Heart left ventricle (tissue), 16 donors: ENCODE measurements around the gene NAGA. TPM values are rescaled to one million over a fixed set of nuclear protein-coding genes. Genes with fewer than 3 reads are reported as not detected.

ENCODE experiments used
- ATAC-seq, 4 donors: fragments of 200-7000 bp; cut with Tn5 transposase; one replicate each; pipeline ENCODE4 v1.9.1; 2020 to 2022; ENCODE audit warnings: moderate library complexity in 4 of 4, mild to moderate bottlenecking in 3 of 4, moderate number of reproducible peaks in 1 of 4
- DNase-seq, 5 donors: peaks; one replicate each; pipeline ENCODE4 v3.0.0-alpha.2; 2020
- H3K27ac ChIP-seq, 12 donors: fragments of 200-600 bp; sonication (generic) in 4 of 12; one replicate each; pipeline versions ENCODE4 v1.5.0 to v1.8.0; 2016 to 2022; ENCODE audit warnings: mild to moderate bottlenecking in 2 of 12
- H3K27me3 ChIP-seq, 9 donors: fragments of 200-600 bp; sonication (generic) in 2 of 9; one replicate each; pipeline versions ENCODE4 v1.5.1 to v1.8.0; 2016 to 2022; ENCODE audit warnings: mild to moderate bottlenecking in 3 of 9
- H3K36me3 ChIP-seq, 9 donors: fragments of 200-600 bp; sonication (generic) in 2 of 9; one replicate each; pipeline versions ENCODE4 v1.5.0 to v1.8.0; 2018 to 2022; ENCODE audit warnings: mild to moderate bottlenecking in 2 of 9
- H3K4me1 ChIP-seq, 12 donors: fragments of 200-600 bp; sonication (generic) in 4 of 12; one replicate each; pipeline versions ENCODE4 v1.5.0 to v1.8.0; 2016 to 2022; ENCODE audit warnings: mild to moderate bottlenecking in 3 of 12
- H3K4me3 ChIP-seq, 12 donors: fragments of 200-600 bp; sonication (generic) in 4 of 12; one replicate each; pipeline versions ENCODE4 v1.5.0 to v1.8.0; 2017 to 2022; ENCODE audit warnings: mild to moderate bottlenecking in 9 of 12, moderate library complexity in 4 of 12
- H3K9me3 ChIP-seq, 12 donors: fragments of 200-600 bp; sonication (generic) in 4 of 12; one replicate each; pipeline versions ENCODE4 v1.5.0 to v1.8.0; 2016 to 2022; ENCODE audit warnings: mild to moderate bottlenecking in 1 of 12
- POLR2A ChIP-seq, 2 donors: fragments of 450-650 bp; IDR thresholded peaks; one replicate each; pipeline ENCODE4 v1.6.1; 2017; ENCODE audit warnings: antibody characterized with exemption in 2 of 2, mild to moderate bottlenecking in 2 of 2, moderate library complexity in 2 of 2
- WGBS, 4 donors: extraction: QIAGEN DNeasy Blood & Tissue Kit in 2 of 4; methylation state at CpG; one replicate each; pipeline versions ENCODE4 v1.1.5 to v1.1.7; 2013 to 2018; 5-methylcytosine and 5-hydroxymethylcytosine counted together
- intact Hi-C, 10 donors: fragments of 100-400 bp; cut with DNase I; formaldehyde crosslinking; loops; one replicate each; pipeline versions ENCODE4 v1.11.1 to v1.14.2; 2022
- polyA plus RNA-seq, 2 donors: library from polyadenylated mRNA; stranded (reverse); fragments of 200-250 nt; gene quantifications; one replicate each; pipeline ENCODE4 v1.2.3, GENCODE V29; 2013
- total RNA-seq, 9 donors: library from RNA; depleted of rRNA in 2 of 9; stranded (reverse); fragments of >200 nt in 2 of 9; fragmentation: NEBNext Ultra II Directional in 3 of 9; extraction: Animal tissue kit (Norgen Biotek cat#: 25700) in 3 of 9; gene quantifications; one replicate each; pipeline versions ENCODE4 v1.1.0 to v1.2.4, GENCODE V29; 2016 to 2023
- TF ChIP-seq, protein P1 (sequence below), 12 donors: fragments of 200-600 bp; sonication (generic) in 4 of 12; IDR thresholded peaks; one replicate each; pipeline versions ENCODE4 v1.5.0 to v1.8.0; 2018 to 2022; ENCODE audit warnings: antibody characterized with exemption in 12 of 12, mild to moderate bottlenecking in 5 of 12
- donor health status: ischemic (EF 13 %, LVEDD 7.1; RV severe dilation, severe dysfunction).
- donor health status: healthy with polysubstance abuse.
- donor health status: DM: no; HTN: yes; CAD: no.
- donor health status: DM: no; HTN: no; CAD: no.
- donor health status: ischemic (EF 25% LVEDD 6.9; RV normal size, moderate dysfunction).
- donor health status: ischemic (EF 25% LVEDD 5.7; RV mildly dilated, moderate dysfunction).
- donor health status: healthy.
- donor health status: DM: yes; HTN: yes; CAD: no.
- donor health status: ischemic (EF 35%, LVEDD 5.7; RV mildly dilated, moderate dysfunction).
- donor health status: nonischemic (EF 11% LVEDD 7.7; RV severe dilation, severe dysfunction).
- donor health status: DM: yes; HTN: yes; CAD: no.
- donor health status: PGD.
- donor health status: ischemic (EF 29% LVEDD 5.4; RV normal size, mild dysfunction).
- donor health status: nonischemic (EF 23%, LVEDD 6.1; RV moderate dilation, normal function).

The NAGA gene
- total and polyA plus RNA-seq, 11 donors: 5.2 to 48.3 (median 13.8) TPM

DNA sequence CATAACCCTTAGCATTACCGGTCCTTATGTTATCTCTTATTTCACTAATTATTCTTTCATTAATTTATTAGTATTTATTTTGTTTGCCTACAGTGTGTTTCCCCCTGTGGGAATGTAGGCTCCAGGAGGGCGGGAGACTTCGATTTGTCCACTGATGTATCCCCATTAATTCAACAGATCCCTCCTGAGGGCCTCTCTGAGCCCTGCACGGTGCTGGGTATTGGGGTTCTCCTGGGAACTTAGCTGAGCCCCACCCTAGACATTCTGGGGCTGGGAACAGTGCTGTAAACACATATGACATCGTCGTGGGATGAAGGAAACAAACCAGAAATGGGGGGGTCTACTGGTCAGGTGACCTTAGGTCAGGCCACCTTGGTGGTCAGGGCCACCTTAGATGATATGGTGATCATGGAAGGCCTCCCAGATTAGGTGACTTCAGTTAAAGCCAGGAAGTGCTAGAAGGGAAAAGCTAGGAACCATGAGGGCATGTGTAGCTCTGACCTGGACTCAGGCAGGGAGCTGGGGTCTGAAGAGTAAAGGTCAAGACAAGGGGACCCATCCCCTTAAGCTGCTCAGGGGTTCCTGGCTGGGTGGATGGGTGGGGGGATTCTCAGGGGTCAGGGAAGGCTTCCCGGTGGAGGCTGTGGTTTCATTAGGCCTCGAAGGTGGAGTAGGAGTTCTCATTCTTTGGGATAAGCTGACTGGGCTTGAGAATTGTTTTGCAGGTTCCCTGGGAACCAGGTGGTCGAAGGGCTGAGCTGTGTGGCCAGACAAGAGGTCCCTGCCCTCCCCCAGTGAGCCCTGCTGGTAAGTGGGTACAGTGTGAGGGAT lies 4.4 kb upstream of the NAGA start:
- intact Hi-C loops: loop anchor here in 2 of 10 donors (10.0 kb wide), 3 partner anchors 200 to 390 kb away; partner anchors contain the start of genes SNU13 (in 1 of the 2), SREBF2 (in 1 of the 2) and TCF20 (in 1 of the 2)
- no peak for ATAC-seq
- peaks cover 5 to 62% (median 38%) of the 10 kb centered on the region in 12 donors for H3K4me1 ChIP-seq

DNA sequence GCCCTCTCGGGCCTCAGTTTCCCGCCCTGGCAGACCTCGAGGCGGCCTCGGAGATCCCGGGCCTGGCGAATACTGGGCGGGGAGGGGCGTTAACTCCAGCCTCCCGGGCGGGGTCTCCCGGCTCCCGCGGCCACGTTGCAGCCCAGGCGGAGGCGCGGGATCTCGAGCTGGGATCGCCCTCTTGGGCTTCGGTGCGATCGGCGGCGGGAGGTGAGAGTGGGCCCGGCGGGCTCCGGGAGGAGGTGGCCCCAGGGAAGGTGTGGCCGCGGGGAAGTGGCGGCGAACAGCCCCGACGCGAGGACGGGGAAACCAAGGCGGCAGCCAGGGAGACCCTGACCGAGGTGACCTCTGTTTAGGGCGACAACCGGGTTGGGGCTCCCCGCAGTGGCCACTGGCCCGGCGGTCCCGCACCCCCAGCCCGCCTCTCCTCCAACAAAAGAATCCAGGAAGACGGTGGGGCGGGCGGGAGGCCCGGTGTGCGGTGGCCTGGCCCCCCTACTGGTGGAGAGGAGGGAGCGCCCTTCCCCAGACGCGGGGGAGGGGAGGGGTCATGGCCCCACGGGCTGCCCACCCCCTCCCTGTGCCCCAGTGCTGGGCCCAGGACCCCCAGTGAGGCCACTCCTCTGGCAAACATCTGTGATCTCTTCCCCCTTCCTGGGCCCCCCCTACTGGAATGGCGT lies 3.7 kb upstream of the NAGA start, which contains the start of gene PHETA2:
TSS of gene PHETA2 (plus strand) at position 117 of the 680 bp plus-strand sequence. CDS start 3,046 bp downstream, outside the sequence.
- Histone ChIP-seq H3K4me1 (peaks cover 5 to 68% (median 46%) of the 10 kb centered on the region in 12 donors), H3K9me3 (no peaks in the 10 kb centered on the region), H3K36me3 (peaks cover 0 to 25% (median 8%) of the 10 kb centered on the region in 9 donors), H3K4me3 (peak within 1 kb of the TSS; percentile 56 to 84 (median 78)), H3K27me3 (no peaks in the 10 kb centered on the region), H3K27ac (peak within 1 kb of the TSS; percentile 80 to 95 (median 89))
- TF ChIP-seq, protein P1, sequence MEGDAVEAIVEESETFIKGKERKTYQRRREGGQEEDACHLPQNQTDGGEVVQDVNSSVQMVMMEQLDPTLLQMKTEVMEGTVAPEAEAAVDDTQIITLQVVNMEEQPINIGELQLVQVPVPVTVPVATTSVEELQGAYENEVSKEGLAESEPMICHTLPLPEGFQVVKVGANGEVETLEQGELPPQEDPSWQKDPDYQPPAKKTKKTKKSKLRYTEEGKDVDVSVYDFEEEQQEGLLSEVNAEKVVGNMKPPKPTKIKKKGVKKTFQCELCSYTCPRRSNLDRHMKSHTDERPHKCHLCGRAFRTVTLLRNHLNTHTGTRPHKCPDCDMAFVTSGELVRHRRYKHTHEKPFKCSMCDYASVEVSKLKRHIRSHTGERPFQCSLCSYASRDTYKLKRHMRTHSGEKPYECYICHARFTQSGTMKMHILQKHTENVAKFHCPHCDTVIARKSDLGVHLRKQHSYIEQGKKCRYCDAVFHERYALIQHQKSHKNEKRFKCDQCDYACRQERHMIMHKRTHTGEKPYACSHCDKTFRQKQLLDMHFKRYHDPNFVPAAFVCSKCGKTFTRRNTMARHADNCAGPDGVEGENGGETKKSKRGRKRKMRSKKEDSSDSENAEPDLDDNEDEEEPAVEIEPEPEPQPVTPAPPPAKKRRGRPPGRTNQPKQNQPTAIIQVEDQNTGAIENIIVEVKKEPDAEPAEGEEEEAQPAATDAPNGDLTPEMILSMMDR (IDR thresholded peaks at IDR 0.05): peak in 10 of 12 donors; percentile 24 to 50 (median 36)
- TF ChIP-seq POLR2A (IDR thresholded peaks at IDR 0.05): peak in 1 of 2 donors; percentile 32
- intact Hi-C loops: loop anchor here in 2 of 10 donors (10.0 kb wide), 3 partner anchors 201 to 389 kb away; partner anchors contain the start of genes SNU13 (in 1 of the 2), SREBF2 (in 1 of the 2) and TCF20 (in 1 of the 2)
- 2 to 6% (median 4%) methylated on average over 25 to 55 of the region's 55 CpGs for WGBS, 4 donors
- ATAC-seq (peak in 1 of 4 donors; percentile 2), DNase-seq (peak; percentile 52 to 82 (median 64))

More for the DNA sequence above, 4.4 kb upstream of the NAGA start:
- H3K27me3 ChIP-seq: no peaks in the 10 kb centered on the region
- peak overlapping the region; percentile 56 to 84 (median 78) for H3K4me3 ChIP-seq
- WGBS, 4 donors: 70 to 72% (median 71%) methylated on average over 9 of the region's 9 CpGs
- TF ChIP-seq, protein P1 (IDR thresholded peaks at IDR 0.05): no peak
- TF ChIP-seq POLR2A (IDR thresholded peaks at IDR 0.05): no peak
- H3K9me3 ChIP-seq: no peaks in the 10 kb centered on the region
- H3K36me3 ChIP-seq: peaks cover 0 to 25% (median 8%) of the 10 kb centered on the region in 9 donors
- peak overlapping the region; percentile 80 to 95 (median 89) for H3K27ac ChIP-seq
- no peak for DNase-seq

DNA sequence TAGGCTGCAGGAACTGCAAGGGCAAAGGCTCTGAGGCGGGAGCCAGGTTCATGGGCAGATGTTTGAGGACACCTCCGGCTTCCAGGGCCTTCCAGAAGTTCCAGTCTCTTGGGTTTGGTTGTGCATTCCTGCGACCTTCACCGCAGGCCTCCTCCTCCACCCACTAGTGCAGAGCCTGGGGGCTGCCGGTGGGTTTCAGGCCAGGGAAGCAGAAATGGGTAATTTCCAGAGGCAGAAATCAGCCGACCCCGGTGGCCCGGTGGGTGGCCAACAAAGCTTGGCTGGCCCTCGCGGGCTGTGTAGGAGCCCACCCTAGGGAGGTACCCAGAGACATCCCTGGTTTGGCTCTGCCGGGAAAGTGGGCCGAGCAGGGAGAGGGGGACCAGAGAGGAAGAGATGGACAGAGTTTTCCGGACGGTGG lies 3.0 kb upstream of the NAGA start:
- Histone ChIP-seq H3K36me3 (peaks cover 0 to 29% (median 8%) of the 10 kb centered on the region in 9 donors), H3K4me3 (peak overlapping the region in 11 of 12 donors; percentile 56 to 84 (median 78)), H3K27me3 (no peaks in the 10 kb centered on the region), H3K27ac (peak overlapping the region in 11 of 12 donors; percentile 83 to 95 (median 89)), H3K9me3 (no peaks in the 10 kb centered on the region), H3K4me1 (peaks cover 5 to 66% (median 42%) of the 10 kb centered on the region in 12 donors)
- DNase-seq (no peak), ATAC-seq (no peak)
- no peak for TF ChIP-seq POLR2A (IDR thresholded peaks at IDR 0.05)
- TF ChIP-seq, protein P1 (IDR thresholded peaks at IDR 0.05): no peak
- 61 to 68% (median 66%) methylated on average over 10 to 14 of the region's 14 CpGs for WGBS, 4 donors
- intact Hi-C loops: loop anchor here in 2 of 10 donors (10.0 kb wide), 3 partner anchors 201 to 389 kb away; partner anchors contain the start of genes SNU13 (in 1 of the 2), SREBF2 (in 1 of the 2) and TCF20 (in 1 of the 2)
